GM12878 (cell line): ENCODE data around the gene CKLF.

Experiments used
- ATF2 ChIP-seq: IDR thresholded peaks from 2 replicates; pipeline ENCODE4 v1.6.1; 2012; ENCODE audit warnings: low read length, inconsistent platforms
- CREB1 ChIP-seq: IDR thresholded peaks from 2 replicates; pipeline ENCODE4 v1.6.1; 2012; ENCODE audit warnings: low read depth, mild to moderate bottlenecking, inconsistent platforms
- EZH2 ChIP-seq: IDR thresholded peaks from 2 replicates; pipeline ENCODE4 v1.6.1; 2012; ENCODE audit warnings: low read depth, mild to moderate bottlenecking, control low read depth, inconsistent platforms, low read length, borderline replicate concordance; ENCODE audit not compliant: control insufficient read depth
- TF ChIP-seq, protein P1 (sequence below): fragments of 450-650 bp; IDR thresholded peaks from 2 replicates; pipeline ENCODE4 v1.6.1; 2018; ENCODE audit warnings: mild to moderate bottlenecking, low read depth, moderate library complexity; ENCODE audit not compliant: partially characterized antibody
- TF ChIP-seq, protein P2 (sequence below), 3 experiments: IDR thresholded peaks in 2 of 3; conservative IDR thresholded peaks in 1 of 3; 2 replicates each; pipeline ENCODE4 v1.5.1; 2011; ENCODE audit warnings: low read depth in 3 of 3, low read length in 3 of 3, mild to moderate bottlenecking in 3 of 3, control low read depth in 2 of 3, moderate library complexity in 2 of 3, inconsistent platforms in 1 of 3, mixed read lengths in 1 of 3; ENCODE audit not compliant: control insufficient read depth in 2 of 3, insufficient read depth in 1 of 3; ENCODE audit errors: extremely low read depth in 1 of 3

DNA sequence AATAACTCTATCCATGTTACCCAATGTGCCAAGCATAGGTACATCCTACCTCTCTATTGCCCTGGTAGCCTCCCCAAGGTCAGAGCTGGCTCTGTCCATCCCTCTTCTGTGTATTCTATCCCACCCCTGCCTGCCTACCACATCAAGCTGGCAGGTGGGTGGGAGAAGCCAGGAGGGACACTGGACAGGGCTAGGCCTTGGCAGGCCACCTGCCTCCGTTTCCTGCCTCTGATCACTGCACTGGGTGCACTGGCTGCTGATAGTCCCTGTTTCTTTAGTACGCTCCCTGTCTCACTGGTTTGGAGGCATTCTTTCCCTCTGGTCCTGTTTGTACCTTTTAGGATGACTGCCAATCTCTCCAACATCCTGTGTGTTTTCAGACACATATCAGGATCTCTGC, 15.1 kb upstream of the CKLF start:
- TF ChIP-seq ATF2: no peak
- TF ChIP-seq, protein P1, sequence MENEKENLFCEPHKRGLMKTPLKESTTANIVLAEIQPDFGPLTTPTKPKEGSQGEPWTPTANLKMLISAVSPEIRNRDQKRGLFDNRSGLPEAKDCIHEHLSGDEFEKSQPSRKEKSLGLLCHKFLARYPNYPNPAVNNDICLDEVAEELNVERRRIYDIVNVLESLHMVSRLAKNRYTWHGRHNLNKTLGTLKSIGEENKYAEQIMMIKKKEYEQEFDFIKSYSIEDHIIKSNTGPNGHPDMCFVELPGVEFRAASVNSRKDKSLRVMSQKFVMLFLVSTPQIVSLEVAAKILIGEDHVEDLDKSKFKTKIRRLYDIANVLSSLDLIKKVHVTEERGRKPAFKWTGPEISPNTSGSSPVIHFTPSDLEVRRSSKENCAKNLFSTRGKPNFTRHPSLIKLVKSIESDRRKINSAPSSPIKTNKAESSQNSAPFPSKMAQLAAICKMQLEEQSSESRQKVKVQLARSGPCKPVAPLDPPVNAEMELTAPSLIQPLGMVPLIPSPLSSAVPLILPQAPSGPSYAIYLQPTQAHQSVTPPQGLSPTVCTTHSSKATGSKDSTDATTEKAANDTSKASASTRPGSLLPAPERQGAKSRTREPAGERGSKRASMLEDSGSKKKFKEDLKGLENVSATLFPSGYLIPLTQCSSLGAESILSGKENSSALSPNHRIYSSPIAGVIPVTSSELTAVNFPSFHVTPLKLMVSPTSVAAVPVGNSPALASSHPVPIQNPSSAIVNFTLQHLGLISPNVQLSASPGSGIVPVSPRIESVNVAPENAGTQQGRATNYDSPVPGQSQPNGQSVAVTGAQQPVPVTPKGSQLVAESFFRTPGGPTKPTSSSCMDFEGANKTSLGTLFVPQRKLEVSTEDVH: no peak
- TF ChIP-seq EZH2: no peak
- TF ChIP-seq CREB1: no peak
- TF ChIP-seq, protein P2, sequence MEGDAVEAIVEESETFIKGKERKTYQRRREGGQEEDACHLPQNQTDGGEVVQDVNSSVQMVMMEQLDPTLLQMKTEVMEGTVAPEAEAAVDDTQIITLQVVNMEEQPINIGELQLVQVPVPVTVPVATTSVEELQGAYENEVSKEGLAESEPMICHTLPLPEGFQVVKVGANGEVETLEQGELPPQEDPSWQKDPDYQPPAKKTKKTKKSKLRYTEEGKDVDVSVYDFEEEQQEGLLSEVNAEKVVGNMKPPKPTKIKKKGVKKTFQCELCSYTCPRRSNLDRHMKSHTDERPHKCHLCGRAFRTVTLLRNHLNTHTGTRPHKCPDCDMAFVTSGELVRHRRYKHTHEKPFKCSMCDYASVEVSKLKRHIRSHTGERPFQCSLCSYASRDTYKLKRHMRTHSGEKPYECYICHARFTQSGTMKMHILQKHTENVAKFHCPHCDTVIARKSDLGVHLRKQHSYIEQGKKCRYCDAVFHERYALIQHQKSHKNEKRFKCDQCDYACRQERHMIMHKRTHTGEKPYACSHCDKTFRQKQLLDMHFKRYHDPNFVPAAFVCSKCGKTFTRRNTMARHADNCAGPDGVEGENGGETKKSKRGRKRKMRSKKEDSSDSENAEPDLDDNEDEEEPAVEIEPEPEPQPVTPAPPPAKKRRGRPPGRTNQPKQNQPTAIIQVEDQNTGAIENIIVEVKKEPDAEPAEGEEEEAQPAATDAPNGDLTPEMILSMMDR (IDR thresholded peaks at IDR 0.05 in 2 of 3, conservative IDR thresholded peaks at IDR 0.05 in 1 of 3; ENCODE audit: control insufficient read depth in 2 of 3, extremely low read depth in 1 of 3, insufficient read depth in 1 of 3, low read depth in 3 of 3, low read length in 3 of 3): no peak
